H1 (cell line): ENCODE measurements around the gene FANK1. TPM values are rescaled to one million over a fixed set of nuclear protein-coding genes. Genes with fewer than 3 reads are reported as not detected.

Source experiments
- ATF3 ChIP-seq: IDR thresholded peaks from 2 replicates; pipeline ENCODE4 v1.6.1; 2011; ENCODE audit warnings: low read depth, mild to moderate bottlenecking, low read length; ENCODE audit not compliant: insufficient read depth
- BACH1 ChIP-seq: IDR thresholded peaks from 2 replicates; pipeline ENCODE4 v1.6.1; 2012; ENCODE audit warnings: low read length, improper control_type of control experiment
- BCL11A ChIP-seq, 2 experiments: IDR thresholded peaks; one replicate each; pipeline ENCODE4 v1.6.1; 2011; ENCODE audit warnings: low read depth in 2 of 2, low read length in 2 of 2, mild to moderate bottlenecking in 2 of 2
- GTF2F1 ChIP-seq: IDR thresholded peaks from 2 replicates; pipeline ENCODE4 v1.6.1; 2012; ENCODE audit warnings: low read depth, low read length, improper control_type of control experiment, borderline replicate concordance
- HDAC2 ChIP-seq, 2 experiments: fragments of 300-600 bp in 1 of 2; sonication (generic) in 1 of 2; IDR thresholded peaks; 2 replicates each; pipeline ENCODE4 v1.6.1; 2011 to 2012; ENCODE audit warnings: low read depth in 2 of 2, low read length in 2 of 2, mild to moderate bottlenecking in 2 of 2, moderate library complexity in 2 of 2, borderline replicate concordance in 1 of 2, inconsistent platforms in 1 of 2
- POU5F1 ChIP-seq: IDR thresholded peaks from 2 replicates; pipeline ENCODE4 v1.6.1; 2011; ENCODE audit warnings: low read depth, mild to moderate bottlenecking, low read length, moderate library complexity
- RBBP5 ChIP-seq: IDR thresholded peaks from 2 replicates; pipeline ENCODE4 v1.7.1; 2012; ENCODE audit warnings: low read depth, mild to moderate bottlenecking, inconsistent platforms, low read length, moderate library complexity, borderline replicate concordance
- SAP30 ChIP-seq: fragments of 300-600 bp; sonication (generic); IDR thresholded peaks from 2 replicates; pipeline ENCODE4 v1.7.1; 2012; ENCODE audit warnings: low read length, moderate library complexity, mild to moderate bottlenecking, inconsistent platforms; ENCODE audit not compliant: insufficient read depth, insufficient replicate concordance
- SIRT6 ChIP-seq: IDR thresholded peaks from one replicate; pipeline ENCODE4 v1.7.1; 2012; ENCODE audit warnings: low read length, inconsistent platforms
- SP1 ChIP-seq: IDR thresholded peaks from 2 replicates; pipeline ENCODE4 v1.6.1; 2011; ENCODE audit warnings: low read depth, low read length
- SUZ12 ChIP-seq: fragments of 200-600 bp; sonication (generic); IDR thresholded peaks from 2 replicates; pipeline ENCODE4 v1.6.1; 2012; ENCODE audit warnings: mild to moderate bottlenecking, inconsistent platforms, low read length, moderate library complexity, mixed read lengths
- polyA plus RNA-seq, 7 experiments: library from polyadenylated mRNA; depleted of rRNA in 3 of 7; stranded (reverse) in 5 of 7; unstranded in 2 of 7; fragments of >200 nt in 5 of 7; fragments of 200-250 nt in 2 of 7; gene quantifications; 1 replicate in 5 of 7; 2 replicates in 1 of 7; 4 replicates in 1 of 7; pipeline versions ENCODE4 v1.2.1 to v1.2.3, GENCODE V29; 2011 to 2013; ENCODE audit warnings: missing spikeins in 2 of 7, mixed read lengths in 2 of 7
- total RNA-seq: library from RNA; stranded (reverse); fragmentation: NEBNext Ultra II Directional; extraction: Animal tissue kit (Norgen Biotek cat#: 25700); gene quantifications from 2 replicates; pipeline ENCODE4 v1.2.1, GENCODE V29; 2021

Gene FANK1
- total and polyA plus RNA-seq, 2 of the 8 experiments (the other 6 are each of a cell fraction or from before 2014, with no cell fraction given), result 1.2 TPM; not detected in 1

GRCh38 chr10:125865120-125865519 is 31.2 kb upstream of the FANK1 start (continued):
- TF ChIP-seq HDAC2 (IDR thresholded peaks at IDR 0.05; ENCODE audit: borderline replicate concordance in 1 of 2, low read depth in 2 of 2, low read length in 2 of 2) (no peak), POU5F1 (no peak), SIRT6 (no peak), ATF3 (no peak), GTF2F1 (no peak), BCL11A (IDR thresholded peaks at IDR 0.05; ENCODE audit: low read depth in 2 of 2, low read length in 2 of 2) (no peak), SUZ12 (no peak), RBBP5 (no peak), BACH1 (no peak), SP1 (no peak), SAP30 (no peak)
